PC-3 (cell line): ENCODE measurements around the gene TEX10. TPM values are rescaled to one million over a fixed set of nuclear protein-coding genes. Genes with fewer than 3 reads are reported as not detected.

ENCODE experiments used
- ATAC-seq: fragments of 200-7000 bp; cut with Tn5 transposase; 2 replicates; pipeline ENCODE4 v1.9.1; 2020; ENCODE audit warnings: mild to moderate bottlenecking, moderate library complexity
- BruUV-seq: library from RNA; stranded (reverse); fragments of 400-500 nt; replicated peaks from 2 replicates; lab custom pipeline; 2021; lab: Mats Ljungman, UMichigan
- CTCF ChIA-PET: fragments of 300-600 bp; sonication (Branson Sonifier 250); formaldehyde crosslinking; loops from one replicate; lab custom pipeline; 2022; ENCODE audit warnings: antibody characterized with exemption; lab: Charles Lee
- POLR2A ChIA-PET: fragments of 300-600 bp; sonication (Branson Sonifier 250); formaldehyde crosslinking; loops from one replicate; lab custom pipeline; 2022; ENCODE audit warnings: antibody characterized with exemption; ENCODE audit not compliant: unreplicated experiment; lab: Charles Lee
- DNase-seq: peaks from one replicate; pipeline ENCODE4 v3.0.0-alpha.2; 2015
- H2AFZ ChIP-seq: fragments of 300-600 bp; sonication (generic); 2 replicates; pipeline ENCODE4 v1.6.0; 2016; ENCODE audit warnings: antibody characterized with exemption, low read length
- H3F3A ChIP-seq: fragments of 300-600 bp; sonication (generic); one replicate; pipeline ENCODE4 v1.6.0; 2017; ENCODE audit warnings: antibody characterized with exemption, low read length, control low read depth, mild to moderate bottlenecking; ENCODE audit not compliant: unreplicated experiment
- H3K27ac ChIP-seq: fragments of 300-600 bp; sonication (generic); 2 replicates; pipeline ENCODE4 v1.5.1; 2016; ENCODE audit warnings: mild to moderate bottlenecking, low read length
- H3K27me3 ChIP-seq: fragments of 300-600 bp; sonication (generic); 2 replicates; pipeline ENCODE4 v1.6.1; 2016; ENCODE audit warnings: low read length, mixed read lengths
- H3K36me3 ChIP-seq: fragments of 300-600 bp; sonication (generic); 2 replicates; pipeline ENCODE4 v1.6.1; 2016; ENCODE audit warnings: low read depth, mixed run types, low read length, mixed read lengths
- H3K4me1 ChIP-seq: fragments of 300-600 bp; sonication (generic); 2 replicates; pipeline ENCODE4 v1.5.1; 2016; ENCODE audit warnings: low read length; ENCODE audit not compliant: insufficient read depth
- H3K4me2 ChIP-seq: fragments of 300-600 bp; sonication (generic); 2 replicates; pipeline ENCODE4 v1.6.0; 2016; ENCODE audit warnings: low read length
- H3K4me3 ChIP-seq: fragments of 300-600 bp; sonication (generic); 2 replicates; pipeline ENCODE4 v1.5.1; 2016; ENCODE audit warnings: mild to moderate bottlenecking, low read length, mixed read lengths
- H3K79me2 ChIP-seq: fragments of 300-600 bp; sonication (generic); 2 replicates; pipeline ENCODE4 v1.6.1; 2017; ENCODE audit warnings: low read length, mixed read lengths
- H3K9ac ChIP-seq: fragments of 300-600 bp; sonication (generic); 2 replicates; pipeline ENCODE4 v1.6.0; 2016; ENCODE audit warnings: mild to moderate bottlenecking, low read length
- H3K9me2 ChIP-seq: fragments of 300-600 bp; sonication (generic); replicated peaks from 2 replicates; pipeline ENCODE4 v1.6.1; 2016; ENCODE audit warnings: mixed run types, low read length, mixed read lengths
- H3K9me3 ChIP-seq: fragments of 300-600 bp; sonication (generic); 2 replicates; pipeline ENCODE4 v1.6.1; 2016; ENCODE audit warnings: low read length, mixed read lengths
- H4K20me1 ChIP-seq: fragments of 300-600 bp; sonication (generic); 2 replicates; pipeline ENCODE4 v1.6.1; 2016; ENCODE audit warnings: low read length, mixed read lengths
- CTCF ChIP-seq: fragments of 300-600 bp; sonication (generic); conservative IDR thresholded peaks from 2 replicates; pipeline ENCODE4 v1.5.1; 2017; ENCODE audit warnings: antibody characterized with exemption, low read depth, mild to moderate bottlenecking, low read length
- EZH2 ChIP-seq: fragments of 300-600 bp; sonication (generic); IDR thresholded peaks from one replicate; pipeline ENCODE4 v1.6.1; 2017; ENCODE audit warnings: antibody characterized with exemption, mild to moderate bottlenecking, low read length; ENCODE audit not compliant: unreplicated experiment
- EZH2phosphoT487 ChIP-seq: fragments of 300-600 bp; sonication (generic); IDR thresholded peaks from 2 replicates; pipeline ENCODE4 v1.6.1; 2018; ENCODE audit warnings: mild to moderate bottlenecking, antibody characterized with exemption, low read length, borderline replicate concordance
- intact Hi-C: fragments of 100-400 bp; cut with micrococcal nuclease; formaldehyde crosslinking; loops from 2 replicates; pipeline ENCODE4 v1.9.0; 2023
- total RNA-seq: library from RNA; depleted of rRNA; stranded (reverse); fragments of >200 nt; gene quantifications from 2 replicates; pipeline ENCODE4 v1.2.3, GENCODE V29; 2014

Gene TEX10
- total RNA-seq, 1 experiment from 2014 or later: 22.1 TPM

GRCh38 chr9:100284247-100284646 lies 68.5 kb downstream of the TEX10 start:
- POLR2A ChIA-PET: no interaction called here
- Histone ChIP-seq H3K79me2 (no peaks in the 10 kb centered on the region), H3K4me1 (no peaks in the 10 kb centered on the region), H3K36me3 (peaks cover 7% of the 10 kb centered on the region; the same call in 1 of the 2 replicates), H3K4me3 (no peak overlapping the region), H3K4me2 (no peak overlapping the region), H3F3A (no peaks in the 10 kb centered on the region), H2AFZ (no peak overlapping the region), H3K9ac (no peak overlapping the region), H3K27ac (no peak overlapping the region), H3K9me2 (no peaks in the 10 kb centered on the region), H3K9me3 (no peaks in the 10 kb centered on the region), H3K27me3 (no peaks in the 10 kb centered on the region), H4K20me1 (no peaks in the 10 kb centered on the region)
- BruUV-seq: no TSS peak
- no peak for ATAC-seq
- no peak for DNase-seq
- intact Hi-C loops: no loop called here
- no peak for TF ChIP-seq CTCF
- TF ChIP-seq EZH2phosphoT487: no peak
- TF ChIP-seq EZH2: no peak
- CTCF ChIA-PET: no interaction called here

GRCh38 chr9:100282388-100282719 lies 70.4 kb downstream of the TEX10 start:
- BruUV-seq: no TSS peak
- H3K36me3 ChIP-seq: peaks cover 7% of the 10 kb centered on the region; the same call in 1 of the 2 replicates
- no peak overlapping the region for H3K27ac ChIP-seq
- H3K27me3 ChIP-seq: no peaks in the 10 kb centered on the region
- H3K9me2 ChIP-seq: no peaks in the 10 kb centered on the region
- H4K20me1 ChIP-seq: no peaks in the 10 kb centered on the region
- ATAC-seq (no peak), DNase-seq (no peak)
- POLR2A ChIA-PET: no interaction called here
- H3K4me1 ChIP-seq: no peaks in the 10 kb centered on the region
- intact Hi-C loops: no loop called here
- H2AFZ ChIP-seq: no peak overlapping the region
- H3K79me2 ChIP-seq: no peaks in the 10 kb centered on the region
- no peak overlapping the region for H3K4me3 ChIP-seq
- CTCF ChIA-PET: no interaction called here
- H3K9ac ChIP-seq: no peak overlapping the region
- H3F3A ChIP-seq: no peaks in the 10 kb centered on the region
- no peak overlapping the region for H3K4me2 ChIP-seq
- H3K9me3 ChIP-seq: no peaks in the 10 kb centered on the region
- no peak for TF ChIP-seq CTCF
- TF ChIP-seq EZH2: no peak
- no peak for TF ChIP-seq EZH2phosphoT487

GRCh38 chr9:100281676-100282387 lies 70.9 kb downstream of the TEX10 start:
- intact Hi-C loops: no loop called here
- H3K27me3 ChIP-seq: no peaks in the 10 kb centered on the region
- no peak overlapping the region for H3K4me3 ChIP-seq
- ATAC-seq (no peak), DNase-seq (no peak)
- no TSS peak for BruUV-seq
- H3K9ac ChIP-seq: no peak overlapping the region
- no peaks in the 10 kb centered on the region for H3K9me3 ChIP-seq
- ChIA-PET CTCF (no interaction called here), POLR2A (no interaction called here)
- no peaks in the 10 kb centered on the region for H3K4me1 ChIP-seq
- no peaks in the 10 kb centered on the region for H4K20me1 ChIP-seq
- H3F3A ChIP-seq: no peaks in the 10 kb centered on the region
- TF ChIP-seq CTCF (no peak), EZH2phosphoT487 (no peak), EZH2 (no peak)
- no peak overlapping the region for H2AFZ ChIP-seq
- H3K9me2 ChIP-seq: no peaks in the 10 kb centered on the region
- peaks cover 7% of the 10 kb centered on the region; the same call in 1 of the 2 replicates for H3K36me3 ChIP-seq
- no peak overlapping the region for H3K4me2 ChIP-seq
- no peak overlapping the region for H3K27ac ChIP-seq
- H3K79me2 ChIP-seq: no peaks in the 10 kb centered on the region
